Measurements from ENCODE around the gene IRF4.

- no peak for TF ChIP-seq CTCF (IDR thresholded peaks at IDR 0.05 in 4 of 5, conservative IDR thresholded peaks at IDR 0.05 in 1 of 5)
- TF ChIP-seq POLR2A (IDR thresholded peaks at IDR 0.05), result no peak
These were observed 20.8 kb downstream of the IRF4 start for GRCh38 chr6:412146-412886.

Data from gastrocnemius medialis (tissue), 4 donors.